Measurements from ENCODE around the gene PCGF6.

The PCGF6 gene

DNA sequence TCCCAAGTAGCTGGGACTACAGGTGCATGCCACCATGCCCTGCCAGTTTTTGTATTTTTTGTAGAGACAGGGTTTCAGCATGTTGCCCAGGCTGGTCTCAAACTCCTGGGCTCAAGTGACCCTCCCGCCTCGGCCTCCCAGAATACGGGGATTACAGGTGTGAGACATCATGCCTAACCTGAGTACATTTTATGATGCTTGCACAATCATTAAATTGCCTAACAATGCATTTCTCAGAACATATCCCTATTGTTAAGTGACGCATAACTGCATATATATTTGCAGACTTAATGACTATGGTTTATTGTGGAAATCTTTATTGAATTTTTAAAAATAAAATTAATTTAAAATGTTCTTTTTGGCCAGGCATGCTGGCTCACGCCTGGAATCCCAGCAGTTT lies 43.3 kb downstream of the PCGF6 start:
- TF ChIP-seq ZFX (IDR thresholded peaks at IDR 0.05) (no peak), CTCF (conservative IDR thresholded peaks at IDR 0.05) (no peak)
- no peak overlapping the region for H3K27ac ChIP-seq

GRCh38 chr10:103295374-103296015 lies 55.4 kb downstream of the PCGF6 start:
- no peak overlapping the region for H3K27ac ChIP-seq
- no peak for TF ChIP-seq ZFX (IDR thresholded peaks at IDR 0.05)
- TF ChIP-seq CTCF (conservative IDR thresholded peaks at IDR 0.05), result no peak

GRCh38 chr10:103291588-103291987 lies 59.4 kb downstream of the PCGF6 start:
- H3K27ac ChIP-seq, result no peak overlapping the region
- TF ChIP-seq ZFX (IDR thresholded peaks at IDR 0.05), result no peak

DNA sequence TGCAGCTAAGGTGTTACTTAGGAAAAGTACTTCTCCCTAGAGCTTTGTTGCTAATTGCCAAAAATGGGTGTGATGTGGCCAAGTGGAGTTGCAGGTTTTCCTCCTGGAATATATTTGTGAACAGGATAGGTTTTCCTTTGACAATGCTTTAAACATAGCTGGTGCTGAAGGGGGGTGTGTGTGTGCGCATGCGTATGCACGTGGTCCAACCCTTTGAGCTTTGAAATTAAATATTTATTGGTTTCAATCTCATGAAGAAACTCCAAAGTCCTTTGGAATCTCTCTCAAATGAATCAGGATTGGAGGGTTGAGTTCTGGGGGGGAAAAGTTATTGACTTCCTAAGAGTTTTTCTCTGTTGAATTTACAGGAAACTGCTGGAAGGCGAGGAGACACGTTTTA lies 62.9 kb downstream of the PCGF6 start:
- no peak overlapping the region for H3K27ac ChIP-seq
- TF ChIP-seq ZFX (IDR thresholded peaks at IDR 0.05) (no peak), CTCF (conservative IDR thresholded peaks at IDR 0.05) (no peak)

DNA sequence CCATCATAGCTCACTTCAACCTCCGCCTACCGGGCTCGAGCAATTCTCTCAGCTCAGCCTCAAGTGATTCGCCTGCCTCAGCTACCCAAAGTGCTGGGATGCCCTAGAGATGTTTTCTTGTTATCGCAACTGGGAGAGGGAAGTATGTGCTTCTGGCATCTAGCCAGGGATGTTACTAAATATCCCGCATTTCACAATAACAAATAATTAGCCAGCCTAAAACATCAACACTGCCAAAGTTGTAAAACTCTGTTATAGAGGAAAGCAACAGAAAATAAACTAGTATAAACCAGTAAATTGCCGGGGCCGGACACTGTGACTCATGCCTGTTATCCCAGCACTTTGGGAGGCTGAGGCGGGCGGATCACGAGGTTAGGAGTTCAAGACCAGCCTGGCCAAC lies 66.8 kb downstream of the PCGF6 start:
- no peak for TF ChIP-seq ZFX (IDR thresholded peaks at IDR 0.05)
- TF ChIP-seq CTCF (conservative IDR thresholded peaks at IDR 0.05), result no peak
- no peak overlapping the region for H3K27ac ChIP-seq

- H3K27ac ChIP-seq, result no peak overlapping the region
- no peak for TF ChIP-seq ZFX (IDR thresholded peaks at IDR 0.05)
- no peak for TF ChIP-seq CTCF (conservative IDR thresholded peaks at IDR 0.05)
These were observed 68.0 kb downstream of the PCGF6 start for GRCh38 chr10:103282961-103283360.

- no peak overlapping the region for H3K27ac ChIP-seq
These were observed 69.2 kb downstream of the PCGF6 start for GRCh38 chr10:103281753-103282152.

More at GRCh38 chr10:103281753-103282152, 69.2 kb downstream of the PCGF6 start:
- no peak for TF ChIP-seq CTCF (conservative IDR thresholded peaks at IDR 0.05)
- no peak for TF ChIP-seq ZFX (IDR thresholded peaks at IDR 0.05)

All from C4-2B (cell line).